SU-DHL-6 (cell line): ENCODE measurements around the gene AXIN2.

ENCODE experiments used
- H2AFZ ChIP-seq: fragments of 200-600 bp; sonication (generic); 2 replicates; pipeline ENCODE4 v1.6.1; 2014; ENCODE audit warnings: low read depth, mild to moderate bottlenecking, moderate library complexity, mixed read lengths, antibody characterized with exemption, low read length; ENCODE audit not compliant: severe bottlenecking
- H3F3A ChIP-seq: fragments of 200-600 bp; shearing (Covaris generic); 2 replicates; pipeline ENCODE4 v1.6.0; 2016; ENCODE audit warnings: antibody characterized with exemption, mild to moderate bottlenecking; ENCODE audit not compliant: insufficient read depth
- H3K27ac ChIP-seq: fragments of 200-600 bp; sonication (generic); 2 replicates; pipeline ENCODE4 v1.5.1; 2016; ENCODE audit warnings: low read depth, mild to moderate bottlenecking, low read length, moderate library complexity, mixed read lengths
- H3K27me3 ChIP-seq: fragments of 200-600 bp; sonication (generic), shearing (Covaris generic); 2 replicates; pipeline ENCODE4 v1.6.0; 2014; ENCODE audit warnings: mild to moderate bottlenecking, low read length
- H3K36me3 ChIP-seq: fragments of 200-600 bp; sonication (generic); 2 replicates; pipeline ENCODE4 v1.6.1; 2014; ENCODE audit warnings: mild to moderate bottlenecking, low read length, mixed read lengths
- H3K4me2 ChIP-seq: fragments of 300-600, 200-600 bp; shearing (Covaris generic), sonication (generic); 2 replicates; pipeline ENCODE4 v1.6.0; 2014; ENCODE audit warnings: low read length, low read depth, mild to moderate bottlenecking; ENCODE audit not compliant: poor library complexity, severe bottlenecking
- H3K4me3 ChIP-seq: fragments of 200-600 bp; sonication (generic); 2 replicates; pipeline ENCODE4 v1.5.1; 2014; ENCODE audit warnings: antibody characterized with exemption, low read length, mild to moderate bottlenecking, mixed read lengths; ENCODE audit not compliant: insufficient read depth, poor library complexity, severe bottlenecking
- H3K79me2 ChIP-seq: fragments of 200-600 bp; sonication (generic); 2 replicates; pipeline ENCODE4 v1.6.1; 2014; ENCODE audit warnings: mild to moderate bottlenecking, low read length, moderate library complexity; ENCODE audit not compliant: insufficient read depth
- H3K9ac ChIP-seq: fragments of 200-600 bp; sonication (generic); 2 replicates; pipeline ENCODE4 v1.7.0; 2014; ENCODE audit warnings: mild to moderate bottlenecking, low read length
- H3K9me2 ChIP-seq: fragments of 200-600 bp; sonication (generic); replicated peaks from 2 replicates; pipeline ENCODE4 v1.6.1; 2014; ENCODE audit warnings: low read length; ENCODE audit not compliant: insufficient read depth
- H3K9me3 ChIP-seq: fragments of 200-600 bp; sonication (generic); 2 replicates; pipeline ENCODE4 v1.6.1; 2014; ENCODE audit warnings: low read length, mixed read lengths; ENCODE audit not compliant: insufficient read depth
- H4K20me1 ChIP-seq: fragments of 200-600 bp; sonication (generic); 2 replicates; pipeline ENCODE4 v1.6.1; 2014; ENCODE audit warnings: low read depth, mild to moderate bottlenecking, antibody characterized with exemption, low read length, moderate library complexity, mixed read lengths
- CTCF ChIP-seq: fragments of 200-600 bp; sonication (generic); IDR thresholded peaks from one replicate; pipeline ENCODE4 v1.5.1; 2017; ENCODE audit warnings: antibody characterized with exemption, mild to moderate bottlenecking, low read length, moderate library complexity; ENCODE audit not compliant: insufficient read depth, poor library complexity, severe bottlenecking
- EZH2phosphoT487 ChIP-seq: fragments of 200-600 bp; sonication (generic), shearing (Covaris generic); conservative IDR thresholded peaks from 2 replicates; pipeline ENCODE4 v1.6.1; 2018; ENCODE audit warnings: mild to moderate bottlenecking, antibody characterized with exemption, low read length, moderate library complexity, mixed read lengths

Gene AXIN2

DNA sequence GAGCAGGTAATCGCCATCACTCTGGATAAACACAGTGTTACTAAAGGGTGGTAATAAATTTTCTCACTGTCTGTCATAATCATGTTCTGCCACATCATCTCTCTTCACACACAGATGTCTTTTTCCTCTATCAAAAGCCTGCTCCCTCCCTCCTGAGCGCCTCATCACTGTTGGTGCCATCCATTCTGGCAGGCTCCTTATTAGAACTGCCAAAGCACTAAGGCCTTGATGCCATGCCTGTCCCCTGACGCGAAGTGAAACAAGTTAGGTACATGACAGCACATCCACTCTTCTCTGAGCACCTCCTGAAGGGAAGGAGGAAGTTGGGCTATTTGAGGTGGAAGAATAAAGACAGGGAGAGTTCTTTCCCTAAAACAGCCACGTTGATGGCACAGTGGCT lies 38.2 kb upstream of the AXIN2 start:
- TF ChIP-seq EZH2phosphoT487 (no peak), CTCF (no peak)
- no peaks in the 10 kb centered on the region for H3K27me3 ChIP-seq

GRCh38 chr17:65598746-65599145 lies 37.3 kb upstream of the AXIN2 start:
- Histone ChIP-seq H3K27me3 (no peaks in the 10 kb centered on the region), H4K20me1 (no peaks in the 10 kb centered on the region), H3K79me2 (no peaks in the 10 kb centered on the region), H3K36me3 (no peaks in the 10 kb centered on the region), H3K9ac (no peak overlapping the region), H3F3A (no peaks in the 10 kb centered on the region), H2AFZ (no peak overlapping the region), H3K4me2 (no peak overlapping the region), H3K9me3 (no peaks in the 10 kb centered on the region), H3K4me3 (no peak overlapping the region), H3K27ac (no peak overlapping the region), H3K9me2 (no peaks in the 10 kb centered on the region)
- TF ChIP-seq EZH2phosphoT487, result no peak
- no peak for TF ChIP-seq CTCF

More for the DNA sequence above, 38.2 kb upstream of the AXIN2 start:
- Histone ChIP-seq H3K4me2 (no peak overlapping the region), H3K27ac (no peak overlapping the region), H3K9me2 (no peaks in the 10 kb centered on the region), H3K36me3 (no peaks in the 10 kb centered on the region), H3K79me2 (no peaks in the 10 kb centered on the region), H3F3A (no peaks in the 10 kb centered on the region), H3K4me3 (no peak overlapping the region), H3K9me3 (no peaks in the 10 kb centered on the region), H3K9ac (no peak overlapping the region), H2AFZ (no peak overlapping the region), H4K20me1 (no peaks in the 10 kb centered on the region)

GRCh38 chr17:65595071-65595656 lies 33.7 kb upstream of the AXIN2 start:
- H3K27me3 ChIP-seq, result no peaks in the 10 kb centered on the region
- H3K27ac ChIP-seq, result no peak overlapping the region
- no peaks in the 10 kb centered on the region for H3K36me3 ChIP-seq

More at GRCh38 chr17:65595071-65595656, 33.7 kb upstream of the AXIN2 start:
- Histone ChIP-seq H3K9ac (no peak overlapping the region), H3K4me3 (no peak overlapping the region), H3F3A (no peaks in the 10 kb centered on the region), H4K20me1 (no peaks in the 10 kb centered on the region), H3K9me3 (no peaks in the 10 kb centered on the region), H3K9me2 (no peaks in the 10 kb centered on the region), H2AFZ (no peak overlapping the region), H3K79me2 (no peaks in the 10 kb centered on the region), H3K4me2 (no peak overlapping the region)
- no peak for TF ChIP-seq EZH2phosphoT487
- TF ChIP-seq CTCF, result no peak
